HG03175 (cell line): ENCODE data around the gene BRSK2.
"Not testable (repeated sequence)": the region's sequence is repeated elsewhere in the genome, so short reads cannot be mapped to it uniquely, and the experiment has no call there.

Experiments
- ATAC-seq: cut with Tn5 transposase; IDR thresholded peaks from one replicate; pipeline ENCODE4 v1.9.1; 2021; ENCODE audit warnings: mild to moderate bottlenecking, moderate library complexity; ENCODE audit not compliant: unreplicated experiment

The BRSK2 gene

DNA sequence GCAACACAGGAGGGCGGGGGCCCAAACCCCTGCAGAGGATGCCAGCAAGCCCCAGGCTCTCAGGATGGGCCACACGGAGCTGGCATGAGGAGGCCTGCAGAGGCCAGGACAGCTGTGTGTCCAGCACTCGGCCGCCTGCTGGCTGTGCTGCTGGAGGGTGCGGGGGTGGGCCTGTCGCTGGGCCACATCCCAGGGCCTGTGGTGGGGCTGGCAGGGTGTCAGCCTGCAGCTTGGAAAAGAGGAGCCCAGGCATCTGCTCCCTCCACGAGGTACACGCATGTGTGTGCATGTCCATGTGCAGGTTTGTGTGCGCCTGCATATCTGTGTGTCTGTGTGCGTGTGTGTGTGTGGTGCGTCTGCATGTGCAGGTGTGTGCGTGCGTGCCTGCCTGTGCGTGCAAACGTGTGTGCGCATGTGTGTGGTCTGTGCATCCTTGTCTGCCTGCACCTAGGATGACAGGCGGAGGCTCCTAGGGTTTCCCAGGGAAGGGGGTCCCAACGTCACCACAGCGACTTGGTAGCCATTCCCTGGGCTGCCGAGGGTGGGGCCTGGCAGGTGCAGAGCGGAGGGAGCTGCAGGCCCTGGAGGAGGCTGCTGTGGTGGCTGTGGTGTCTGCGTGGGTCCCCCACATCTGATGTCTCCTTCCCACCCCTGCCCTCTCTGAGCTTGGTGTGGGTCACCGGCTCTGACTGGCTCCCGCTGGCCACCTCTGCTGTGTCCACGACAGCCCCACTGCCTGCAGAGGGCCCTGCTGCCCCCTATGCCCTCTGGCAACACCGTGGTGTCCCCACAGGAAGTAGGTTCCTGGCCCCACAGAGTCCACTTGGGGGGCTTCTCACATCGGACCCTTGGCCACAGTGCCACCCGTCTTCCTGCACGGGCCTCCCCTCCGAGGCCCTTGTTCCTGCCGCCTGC, 17.1 kb downstream of the BRSK2 start:
- no peak for ATAC-seq

GRCh38 chr11:1407668-1408067, 17.9 kb downstream of the BRSK2 start:
- ATAC-seq, result no peak

DNA sequence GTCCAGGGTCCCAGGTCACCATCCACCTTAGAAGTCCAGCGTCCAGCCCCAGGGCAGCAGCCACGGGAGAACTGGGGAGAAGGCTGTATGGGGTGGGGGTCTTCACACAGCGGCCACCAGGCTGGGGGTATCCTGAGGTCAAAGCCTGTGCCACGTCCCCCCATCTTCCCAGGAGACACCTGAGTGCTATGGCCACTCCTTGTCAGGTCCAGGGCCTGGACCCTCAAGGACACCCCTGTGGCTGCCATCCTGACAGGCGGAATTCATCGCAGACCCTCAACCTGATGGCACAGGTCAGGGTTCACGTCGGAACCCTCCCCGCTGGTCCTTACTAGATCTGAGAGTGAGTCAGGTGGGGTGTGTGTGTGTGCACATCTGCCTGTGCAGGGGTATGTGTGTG, 18.6 kb downstream of the BRSK2 start:
- no peak for ATAC-seq

DNA sequence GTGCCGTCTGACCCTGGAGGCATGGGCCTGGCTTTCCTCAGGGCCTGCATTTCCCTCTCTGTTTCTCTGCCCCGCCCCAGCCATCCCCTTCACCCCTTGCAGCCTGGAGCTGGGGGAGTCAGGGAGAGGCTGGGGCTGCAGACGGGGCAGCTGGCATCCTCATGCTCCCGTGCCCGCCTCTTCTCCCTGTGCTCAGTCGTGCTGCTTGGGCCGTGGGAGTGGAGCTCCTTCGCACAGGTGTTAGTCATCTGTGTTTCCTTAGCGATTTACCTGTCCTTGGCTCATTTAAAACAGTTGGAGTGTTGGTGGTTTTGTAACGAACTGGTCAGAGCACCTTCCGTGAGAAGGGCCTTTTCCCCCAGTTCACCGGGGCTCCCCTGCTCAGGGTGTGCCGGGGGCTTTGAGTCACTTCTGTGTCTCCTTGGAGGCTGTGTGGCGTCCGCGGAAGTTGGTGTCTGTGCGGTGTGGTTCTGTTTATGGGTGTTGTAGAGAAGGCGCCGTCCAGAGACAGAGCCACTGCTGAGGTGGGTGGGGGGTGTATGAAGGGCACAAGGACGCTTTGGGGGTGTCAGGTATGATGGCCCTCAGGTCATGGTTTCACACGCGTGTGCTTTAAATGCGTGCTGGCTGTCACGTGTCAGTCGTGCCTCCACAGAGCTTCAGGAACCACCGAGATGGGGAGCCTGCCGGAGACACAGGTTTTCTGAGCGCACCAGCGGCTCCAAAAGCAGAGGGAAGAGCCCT, 19.5 kb downstream of the BRSK2 start:
- no peak for ATAC-seq

DNA sequence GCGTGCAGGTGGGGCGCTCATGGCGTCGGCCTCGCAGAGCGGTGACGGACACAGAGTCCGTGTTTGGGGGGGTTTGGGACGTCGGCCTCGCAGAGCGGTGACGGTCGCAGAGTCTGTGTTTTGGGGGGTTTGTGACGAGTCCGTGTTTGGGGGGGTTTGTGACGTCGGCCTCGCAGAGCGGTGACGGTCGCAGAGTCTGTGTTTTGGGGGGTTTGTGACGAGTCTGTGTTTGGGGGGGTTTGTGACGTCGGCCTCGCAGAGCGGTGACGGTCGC, 20.1 kb downstream of the BRSK2 start:
- not testable (repeated sequence) for ATAC-seq

DNA sequence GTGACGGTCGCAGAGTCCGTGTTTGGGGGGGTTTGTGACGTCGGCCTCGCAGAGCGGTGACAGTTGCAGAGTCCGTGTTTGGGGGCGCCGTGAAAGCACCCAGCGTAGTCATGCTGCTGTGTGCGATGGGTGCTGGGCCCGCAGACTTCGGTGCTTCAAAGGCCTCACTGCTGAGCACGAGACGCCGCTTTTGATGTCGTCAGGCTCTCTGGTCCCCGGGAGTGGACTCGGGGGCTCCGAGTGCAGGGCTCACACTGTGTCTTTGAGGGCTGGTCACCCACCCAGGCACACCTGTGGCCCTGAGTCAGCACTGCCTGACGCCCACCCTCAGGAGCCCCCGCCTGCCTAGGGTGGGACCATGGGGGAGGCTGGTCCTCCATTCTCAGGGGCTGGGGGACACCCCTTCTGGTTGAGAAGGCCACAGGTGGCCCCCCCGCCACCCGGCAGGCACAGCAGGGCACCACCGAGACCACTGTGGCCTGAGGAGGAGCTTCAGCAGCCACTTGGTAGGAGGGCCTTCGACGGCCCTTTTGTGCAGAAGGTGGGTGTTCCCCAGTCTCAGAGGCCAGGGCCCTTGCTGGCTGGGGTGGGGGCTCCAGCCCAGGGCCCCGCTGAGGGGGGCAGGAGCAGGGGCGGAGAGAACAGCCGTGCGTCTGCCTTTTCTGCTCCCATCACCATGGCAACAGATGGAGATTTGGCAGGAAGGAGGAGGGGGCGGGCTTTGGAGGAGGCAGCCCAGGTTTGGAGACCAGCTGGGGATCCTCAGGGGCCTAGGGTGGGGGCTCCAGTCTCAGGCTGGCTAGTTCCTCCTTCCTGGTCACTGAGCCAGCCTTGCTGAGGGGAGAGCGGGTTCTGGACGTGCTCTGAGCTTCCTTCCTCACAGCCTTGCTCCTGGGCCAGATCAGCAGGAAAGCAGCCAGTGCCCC, 20.9 kb downstream of the BRSK2 start:
- no peak for ATAC-seq

GRCh38 chr11:1411301-1411700, 21.6 kb downstream of the BRSK2 start:
- ATAC-seq, result no peak

DNA sequence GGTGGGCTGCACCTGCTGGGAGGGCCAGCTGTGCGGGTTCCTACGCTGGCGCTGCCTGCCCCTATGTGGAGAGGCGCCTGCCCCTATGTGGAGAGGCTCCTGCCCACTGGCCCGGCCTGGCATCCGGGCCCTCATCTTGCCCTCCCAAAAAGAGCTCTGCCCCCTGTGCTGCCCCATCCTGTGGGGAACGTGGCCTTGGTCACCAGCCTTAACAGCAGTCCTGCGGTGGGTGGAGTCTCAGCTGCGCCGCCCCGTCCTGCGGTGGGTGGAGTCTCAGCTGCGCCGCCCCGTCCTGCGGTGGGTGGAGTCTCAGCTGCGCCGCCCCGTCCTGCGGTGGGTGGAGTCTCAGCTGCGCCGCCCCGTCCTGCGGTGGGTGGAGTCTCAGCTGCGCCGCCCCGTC, 22.0 kb downstream of the BRSK2 start:
- ATAC-seq, result not testable (repeated sequence)

GRCh38 chr11:1412377-1413095, 22.8 kb downstream of the BRSK2 start:
- no peak for ATAC-seq

DNA sequence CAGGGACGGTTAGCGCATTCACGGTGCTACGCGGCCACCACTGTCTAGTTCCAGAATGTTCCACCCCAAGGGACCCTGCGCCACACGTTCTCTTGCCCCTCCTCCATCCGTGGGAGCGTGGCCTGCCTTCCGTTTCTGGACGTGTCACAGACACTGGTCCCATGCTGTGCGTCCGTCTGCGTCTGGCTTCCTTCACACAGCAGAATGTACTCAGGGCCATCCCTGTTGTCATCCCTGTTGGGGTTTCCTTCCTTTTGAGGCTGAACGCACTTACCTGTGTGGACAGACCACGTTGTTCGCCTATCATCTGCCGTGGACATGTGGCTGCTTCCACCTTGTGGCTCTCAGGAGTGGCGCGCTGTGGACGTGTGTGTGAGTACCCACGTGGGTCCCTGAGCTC, 24.9 kb downstream of the BRSK2 start:
- no peak for ATAC-seq

- ATAC-seq, result no peak
Observed at GRCh38 chr11:1415631-1416030, 25.9 kb downstream of the BRSK2 start.

- ATAC-seq, result not testable (repeated sequence)
Observed at GRCh38 chr11:1418192-1418795, 28.6 kb downstream of the BRSK2 start.

DNA sequence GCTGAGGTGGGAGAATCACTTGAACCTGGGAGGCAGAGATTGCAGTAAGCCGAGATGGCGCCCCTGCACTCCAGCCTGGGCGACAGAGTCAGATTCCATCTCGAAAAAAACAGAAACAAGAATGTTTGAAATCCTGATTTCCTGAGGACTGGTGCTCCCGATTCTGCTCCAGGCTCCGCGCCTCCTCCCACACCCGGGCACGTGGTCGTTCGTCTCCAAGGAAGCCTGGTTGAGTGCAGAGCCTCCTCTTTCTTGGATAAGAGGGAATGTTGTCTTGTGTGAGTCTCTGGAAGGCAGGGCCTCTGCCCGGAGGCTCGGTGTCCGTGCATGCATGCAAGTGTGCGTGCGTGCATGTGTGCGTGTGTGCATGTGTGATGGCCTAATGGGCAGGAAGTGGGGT, 30.1 kb downstream of the BRSK2 start:
- ATAC-seq, result no peak

- no peak for ATAC-seq
Observed at GRCh38 chr11:1421291-1421690, 31.6 kb downstream of the BRSK2 start.

- no peak for ATAC-seq
Observed at GRCh38 chr11:1422481-1422880, 32.7 kb downstream of the BRSK2 start.

DNA sequence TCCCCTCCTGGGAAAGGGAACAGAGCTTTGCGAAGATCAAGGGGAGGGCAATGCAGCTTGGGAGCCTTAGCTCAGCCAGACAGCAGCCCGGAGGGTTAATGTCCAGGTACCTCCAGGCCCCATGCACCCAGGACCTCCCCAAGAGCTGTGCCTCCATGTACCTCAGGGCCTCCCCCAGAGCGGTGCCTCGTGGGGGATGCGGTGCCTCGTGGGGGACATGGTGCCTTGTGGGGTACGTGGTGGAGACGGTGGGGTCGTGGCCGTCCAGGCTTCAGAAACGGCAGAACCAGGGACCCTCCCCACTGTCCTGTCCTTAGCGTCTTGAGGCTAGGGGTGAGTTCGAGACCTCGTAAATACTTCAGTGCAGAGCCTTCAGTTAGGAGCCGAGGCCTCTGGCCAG, 33.2 kb downstream of the BRSK2 start:
- ATAC-seq, result no peak

- not testable (repeated sequence) for ATAC-seq
Observed at GRCh38 chr11:1423406-1423805, 33.7 kb downstream of the BRSK2 start.

- ATAC-seq, result no peak
Observed at GRCh38 chr11:1425006-1425405, 35.3 kb downstream of the BRSK2 start.

DNA sequence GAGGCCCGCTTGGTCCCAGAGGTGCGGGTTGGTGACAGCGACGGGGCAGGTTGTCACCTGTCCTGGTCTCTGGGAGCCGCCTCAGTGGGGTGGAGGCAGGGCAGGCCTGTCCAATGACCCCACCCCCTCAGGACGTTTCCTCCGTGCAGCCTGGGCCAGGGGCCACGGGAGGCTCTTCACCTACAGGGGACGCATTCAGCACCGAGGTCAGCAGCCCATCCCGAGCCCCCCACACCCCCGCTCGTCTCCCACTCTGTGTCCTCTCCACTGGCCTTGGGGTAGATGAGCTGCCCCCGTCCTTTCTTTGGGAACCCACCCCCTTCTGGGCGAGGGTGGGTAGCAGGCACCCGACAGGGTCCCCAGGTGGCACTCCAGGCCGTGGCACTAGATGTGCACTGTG, 35.7 kb downstream of the BRSK2 start:
- no peak for ATAC-seq

DNA sequence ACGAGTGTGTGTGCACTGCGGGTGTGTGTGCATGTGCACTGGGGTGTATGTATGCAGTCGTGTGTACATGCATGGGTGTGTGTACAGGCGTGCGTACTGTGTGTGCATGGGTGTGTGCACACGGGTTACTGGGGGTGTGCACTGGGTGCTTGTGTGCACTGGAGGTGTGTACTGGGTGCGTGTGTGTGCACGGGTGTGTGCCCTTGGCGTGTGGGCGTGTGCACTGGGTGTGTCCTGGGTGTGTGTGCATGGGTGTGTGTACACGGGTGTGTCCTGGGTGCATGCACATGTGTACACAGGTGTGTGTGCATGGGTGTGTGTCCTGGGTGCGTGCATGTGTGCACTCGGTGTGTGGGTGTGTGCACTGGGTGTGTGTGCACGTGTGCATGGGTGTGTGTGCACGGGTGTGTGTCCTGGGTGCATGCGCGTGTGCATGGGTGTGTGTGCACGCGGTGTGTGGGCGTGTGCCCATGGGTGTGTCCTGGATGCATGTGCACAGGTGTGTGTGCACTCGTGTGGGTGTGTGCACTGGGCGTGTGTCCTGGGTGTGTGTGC, 39.1 kb downstream of the BRSK2 start:
- no peak for ATAC-seq
